ENCODE measurements around the gene HMG20B. TPM values are rescaled to one million over a fixed set of nuclear protein-coding genes. Genes with fewer than 3 reads are reported as not detected.

HMG20B gene
- total RNA-seq, 2 donors from 2014 or later: 40.0 to 52.3 TPM

DNA sequence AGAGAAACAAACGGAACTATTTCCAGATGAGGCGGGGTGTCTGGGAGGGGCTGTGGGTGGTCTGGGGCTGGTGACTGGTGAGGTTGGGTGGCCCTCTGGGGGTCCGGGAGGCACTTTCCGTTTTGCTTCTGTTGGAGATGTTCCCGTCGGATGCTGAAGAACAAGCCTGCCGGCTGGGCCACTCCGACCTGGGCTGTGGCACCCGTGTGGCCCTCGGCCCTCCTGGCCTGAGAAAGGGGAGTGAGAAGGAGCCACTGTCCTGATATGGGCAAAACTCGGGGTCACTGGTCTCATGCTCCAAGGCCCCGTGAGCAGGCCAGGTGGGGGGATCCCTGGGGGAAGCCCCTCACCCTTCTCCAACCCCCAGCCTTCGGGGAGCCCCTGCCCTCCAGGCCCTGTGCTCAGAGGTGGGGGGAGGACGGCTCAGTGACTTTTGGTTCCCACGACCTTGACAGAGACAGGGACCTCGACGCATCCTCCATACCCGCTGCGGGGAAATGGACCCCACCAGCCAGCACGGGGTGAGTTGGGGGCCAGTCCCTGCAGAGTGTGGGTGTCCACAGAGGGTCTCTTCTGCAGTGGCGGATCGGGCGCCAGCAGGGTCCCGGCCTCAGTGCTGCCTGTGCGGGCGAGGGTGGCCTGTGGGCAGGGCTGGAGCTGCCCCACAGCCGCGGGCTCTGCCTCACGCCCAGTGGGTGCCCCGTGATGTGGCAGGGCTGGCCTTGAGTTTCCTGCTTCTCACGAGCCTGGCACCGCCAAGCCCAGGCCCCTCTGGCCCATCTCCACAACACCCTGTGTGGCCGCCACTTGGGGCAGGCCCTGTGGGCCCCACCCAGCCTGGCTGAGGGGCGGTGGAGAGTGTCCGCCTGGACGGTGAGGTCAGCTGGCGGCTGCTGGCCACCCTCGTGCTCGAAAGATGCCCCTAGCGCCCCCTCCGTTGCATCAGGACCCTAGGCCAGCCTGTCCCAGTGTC, 38.3 kb downstream of the HMG20B start:
- H3K27ac Mint-ChIP-seq: no peak overlapping the region
- H3K4me3 Mint-ChIP-seq: no peak overlapping the region
- H3K9me3 Mint-ChIP-seq: no peaks in the 10 kb centered on the region
- peaks cover 5% of the 10 kb centered on the region for H3K36me3 Mint-ChIP-seq (ENCODE audit: low read depth)
- H3K4me1 Mint-ChIP-seq: no peaks in the 10 kb centered on the region
- H3K27me3 Mint-ChIP-seq: peaks cover 6% of the 10 kb centered on the region
- ATAC-seq (replicated peaks): no peak

DNA sequence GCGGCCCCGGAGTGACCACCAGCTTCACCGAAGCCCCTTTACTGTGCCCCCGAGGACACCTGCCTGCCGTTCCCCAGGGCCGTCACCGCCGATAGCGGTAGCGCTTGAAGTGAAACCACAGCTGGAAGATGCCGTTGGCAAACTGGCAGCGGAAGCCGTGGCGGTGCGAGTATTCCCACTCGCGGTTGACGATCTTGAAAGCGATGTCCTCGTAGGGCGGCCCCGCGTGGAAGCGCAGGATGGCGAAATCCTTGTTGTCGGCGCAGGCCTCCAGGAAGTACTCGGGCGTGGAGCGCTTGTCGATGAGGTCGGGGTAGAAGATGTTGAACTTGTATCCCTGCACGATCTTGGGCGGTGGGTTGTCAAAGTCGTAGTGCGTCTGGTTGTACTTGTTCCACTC, 39.1 kb downstream of the HMG20B start:
- Mint-ChIP-seq H3K36me3 (ENCODE audit: low read depth) (peaks cover 5% of the 10 kb centered on the region), H3K4me3 (no peak overlapping the region), H3K27me3 (peaks cover 6% of the 10 kb centered on the region), H3K9me3 (no peaks in the 10 kb centered on the region), H3K27ac (no peak overlapping the region), H3K4me1 (no peaks in the 10 kb centered on the region)
- ATAC-seq (replicated peaks): no peak

DNA sequence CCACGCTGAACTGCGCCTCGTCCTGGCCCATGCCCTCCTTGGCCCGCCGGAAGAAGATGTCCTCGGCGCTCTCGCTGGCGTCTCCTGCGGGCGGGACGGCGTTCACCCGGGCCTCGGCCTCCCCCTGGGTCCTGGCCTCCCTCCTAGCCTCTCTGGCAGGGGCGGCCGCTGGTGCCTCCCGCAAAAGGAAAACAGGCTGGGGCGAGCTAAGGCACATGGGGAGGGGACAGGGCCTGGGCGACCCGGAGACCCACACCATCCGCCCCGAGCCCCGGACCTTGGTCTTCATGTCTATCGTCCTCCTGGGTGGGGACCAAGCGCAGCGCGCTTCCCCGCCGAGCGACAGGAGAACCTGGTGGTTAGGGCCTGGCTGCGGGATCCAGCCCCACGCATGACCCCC, 39.6 kb downstream of the HMG20B start:
- no peak for ATAC-seq (replicated peaks)
- Mint-ChIP-seq H3K27ac (no peak overlapping the region), H3K9me3 (no peaks in the 10 kb centered on the region), H3K4me3 (no peak overlapping the region), H3K36me3 (ENCODE audit: low read depth) (peaks cover 5% of the 10 kb centered on the region), H3K4me1 (no peaks in the 10 kb centered on the region), H3K27me3 (peaks cover 6% of the 10 kb centered on the region)

DNA sequence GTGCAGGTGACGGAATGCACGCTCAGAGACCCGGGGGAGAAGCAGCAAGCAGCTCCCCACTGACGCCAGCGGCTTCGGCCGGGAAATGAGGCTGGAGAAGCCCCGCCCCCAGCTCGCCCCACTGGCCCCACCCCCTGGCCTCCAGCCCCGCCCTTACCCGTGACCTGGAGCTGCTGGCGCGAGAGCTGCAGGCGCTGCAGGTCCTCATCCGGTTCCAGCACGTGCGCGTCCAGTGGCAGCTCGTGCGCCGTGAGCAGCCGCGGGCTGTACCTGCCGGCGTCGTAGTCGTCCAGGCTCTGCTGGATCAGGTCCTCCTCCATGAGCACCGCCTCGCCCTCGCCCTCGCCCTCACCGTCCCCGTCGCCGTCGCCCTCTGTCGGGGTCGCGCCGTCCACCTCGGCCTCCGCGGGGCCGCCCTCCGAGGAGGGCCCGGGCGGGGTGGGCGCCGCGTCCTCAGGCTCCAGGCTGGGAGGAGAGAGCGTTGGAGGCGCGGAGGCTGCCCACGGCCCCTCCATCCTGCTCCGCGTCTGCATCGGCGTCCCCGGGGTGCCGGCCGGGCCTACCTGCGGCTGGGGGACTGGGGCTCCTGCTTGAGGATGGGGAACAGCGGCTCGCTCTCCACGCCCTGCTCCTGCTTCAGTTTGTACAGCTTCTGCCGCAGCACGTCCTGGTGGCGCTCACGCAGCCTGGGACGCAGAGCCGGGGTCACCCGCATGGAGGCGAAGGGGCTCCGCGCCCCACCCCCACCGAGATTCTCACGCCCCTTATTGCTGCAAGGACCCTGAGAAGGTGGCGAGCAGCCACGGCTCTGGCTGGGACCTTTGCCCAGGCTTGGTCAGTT, 40.4 kb downstream of the HMG20B start:
- Mint-ChIP-seq H3K36me3 (ENCODE audit: low read depth) (peaks cover 5% of the 10 kb centered on the region), H3K4me3 (no peak overlapping the region), H3K4me1 (no peaks in the 10 kb centered on the region), H3K9me3 (no peaks in the 10 kb centered on the region), H3K27me3 (peaks cover 2% of the 10 kb centered on the region), H3K27ac (no peak overlapping the region)
- no peak for ATAC-seq (replicated peaks)

DNA sequence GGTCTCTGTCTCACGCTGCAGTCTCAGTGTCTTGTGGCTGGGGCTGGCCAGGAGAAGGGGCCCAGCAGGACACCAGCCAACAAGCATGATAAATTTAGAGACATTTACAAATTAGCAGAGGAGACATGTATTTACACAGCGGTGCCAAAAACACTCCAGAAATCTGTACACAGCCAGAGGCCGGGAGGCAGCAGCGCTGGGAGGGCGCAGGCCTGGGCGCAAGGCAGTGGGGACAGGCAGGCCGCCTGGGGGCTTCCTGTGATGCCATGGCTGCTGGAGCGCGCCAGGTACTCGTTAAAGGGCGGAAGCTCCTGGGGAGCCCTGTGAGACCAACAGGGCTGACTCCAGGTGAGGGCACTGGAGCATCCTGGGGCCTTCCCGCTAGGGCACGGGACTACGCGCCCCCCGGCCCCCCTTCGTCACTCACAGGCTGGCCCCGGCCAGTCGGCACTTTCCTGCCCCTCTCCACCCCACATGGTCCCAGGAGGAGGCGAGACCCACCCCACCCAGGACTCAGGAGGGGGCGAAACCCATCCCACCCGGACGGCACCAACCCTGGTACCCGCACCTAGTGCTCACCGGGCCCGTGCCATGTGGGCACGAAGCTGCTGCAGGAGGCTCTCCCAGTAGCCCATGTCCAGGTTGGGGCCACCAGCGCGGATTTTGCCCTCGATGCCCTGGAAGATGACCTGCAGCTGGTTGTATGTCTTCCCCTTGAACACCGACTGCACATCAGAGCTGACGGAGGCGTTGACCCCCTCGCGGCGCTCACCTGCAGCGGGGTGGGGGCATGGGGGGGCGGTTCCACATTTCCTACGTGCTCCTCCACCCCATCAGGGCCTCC, 41.3 kb downstream of the HMG20B start:
- Mint-ChIP-seq H3K36me3 (ENCODE audit: low read depth) (peaks cover 5% of the 10 kb centered on the region), H3K4me1 (no peaks in the 10 kb centered on the region), H3K27me3 (no peaks in the 10 kb centered on the region), H3K9me3 (no peaks in the 10 kb centered on the region), H3K27ac (no peak overlapping the region), H3K4me3 (no peak overlapping the region)
- ATAC-seq (replicated peaks): no peak

DNA sequence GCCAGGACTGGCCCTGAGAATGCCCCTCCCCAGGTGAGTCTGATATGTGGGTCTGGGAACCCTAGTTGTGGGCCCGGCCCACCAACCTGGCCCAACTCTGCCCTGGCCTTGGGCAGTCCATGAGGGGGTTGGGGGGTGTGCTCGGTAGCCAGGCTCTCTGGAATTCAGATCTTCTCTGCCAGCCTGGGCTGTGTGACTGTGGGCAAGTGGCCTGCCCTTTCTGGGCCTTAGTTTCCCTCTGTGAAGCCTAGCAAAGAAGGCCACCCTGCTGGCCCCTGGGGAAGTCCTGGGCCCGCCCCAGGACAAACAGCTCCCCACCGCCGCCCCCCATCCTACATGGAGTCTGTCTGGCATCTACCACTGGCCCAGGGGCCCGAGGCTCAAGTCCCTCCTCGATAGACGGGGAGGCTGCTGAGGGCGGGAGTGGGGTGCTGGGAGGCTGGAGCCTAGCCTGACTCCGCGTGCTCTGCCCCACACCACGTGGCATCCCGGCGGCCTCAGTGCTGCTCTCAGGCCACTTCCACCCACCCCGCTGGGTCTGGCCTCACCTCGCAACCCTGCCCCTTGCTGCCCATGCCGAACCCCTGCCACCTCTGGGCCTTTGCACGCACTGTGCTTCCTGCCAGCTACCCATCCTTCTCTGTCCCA, 42.2 kb downstream of the HMG20B start:
- no peaks in the 10 kb centered on the region for H3K4me1 Mint-ChIP-seq
- H3K27ac Mint-ChIP-seq: no peak overlapping the region
- H3K27me3 Mint-ChIP-seq: no peaks in the 10 kb centered on the region
- H3K36me3 Mint-ChIP-seq (ENCODE audit: low read depth): peaks cover 5% of the 10 kb centered on the region
- H3K4me3 Mint-ChIP-seq: no peak overlapping the region
- no peaks in the 10 kb centered on the region for H3K9me3 Mint-ChIP-seq
- no peak for ATAC-seq (replicated peaks)

DNA sequence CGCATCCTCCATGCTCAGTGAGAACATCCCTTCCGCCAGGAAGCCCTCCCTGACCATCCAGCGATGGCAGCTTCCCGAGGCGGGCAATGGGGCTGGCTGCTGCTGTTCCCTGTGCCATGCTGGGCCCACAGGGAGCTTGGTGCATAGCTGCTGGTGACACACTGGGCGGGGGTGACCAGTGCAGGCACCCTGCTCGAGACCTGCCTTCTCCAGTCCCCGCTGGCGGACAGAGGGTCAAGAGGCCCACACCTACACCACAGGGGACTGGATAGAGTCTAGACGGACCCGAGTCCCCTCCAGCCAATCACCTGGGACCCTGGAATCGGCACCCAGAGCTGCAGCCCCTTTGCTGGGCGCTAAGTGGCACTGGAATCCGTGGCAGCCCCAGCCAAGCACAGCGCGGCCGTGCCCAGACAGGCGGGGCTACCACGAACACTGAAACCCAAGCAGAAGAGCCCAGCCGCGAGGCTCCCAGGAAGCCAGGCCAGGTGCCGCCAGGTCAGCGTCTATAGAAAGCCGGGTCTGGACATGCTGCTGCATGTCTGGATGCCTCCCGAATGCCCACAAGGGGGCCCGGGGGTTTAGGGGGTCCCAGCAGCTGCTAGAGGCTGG, 42.9 kb downstream of the HMG20B start:
- Mint-ChIP-seq H3K4me3 (no peak overlapping the region), H3K27me3 (no peaks in the 10 kb centered on the region), H3K27ac (no peak overlapping the region), H3K9me3 (no peaks in the 10 kb centered on the region), H3K4me1 (no peaks in the 10 kb centered on the region), H3K36me3 (ENCODE audit: low read depth) (peaks cover 5% of the 10 kb centered on the region)
- no peak for ATAC-seq (replicated peaks)

DNA sequence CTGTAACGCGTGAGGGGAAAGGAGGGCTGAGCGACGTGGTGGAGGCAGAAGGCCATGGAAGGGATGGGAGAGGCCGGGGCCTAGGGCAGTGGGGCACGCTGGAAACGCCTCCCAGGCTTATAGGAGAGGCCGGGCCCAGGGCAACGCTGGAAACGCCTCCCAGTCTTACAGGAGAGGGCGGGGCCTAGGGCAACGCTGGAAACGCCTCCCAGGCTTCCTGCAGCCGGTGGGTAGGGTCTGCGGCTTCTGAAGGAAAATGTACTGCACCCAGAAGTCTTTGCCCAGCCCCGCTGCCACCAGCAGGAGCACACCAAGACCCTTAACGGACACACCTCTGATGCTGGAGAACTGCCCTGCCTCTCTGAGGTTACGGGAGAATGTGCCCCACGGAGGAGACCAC, 44.7 kb downstream of the HMG20B start:
- peaks cover 6% of the 10 kb centered on the region for H3K36me3 Mint-ChIP-seq (ENCODE audit: low read depth)
- H3K4me1 Mint-ChIP-seq: no peaks in the 10 kb centered on the region
- no peak overlapping the region for H3K4me3 Mint-ChIP-seq
- H3K27ac Mint-ChIP-seq: peak overlapping the region; percentile 21
- H3K9me3 Mint-ChIP-seq: no peaks in the 10 kb centered on the region
- H3K27me3 Mint-ChIP-seq: no peaks in the 10 kb centered on the region
- ATAC-seq (replicated peaks): no peak

DNA sequence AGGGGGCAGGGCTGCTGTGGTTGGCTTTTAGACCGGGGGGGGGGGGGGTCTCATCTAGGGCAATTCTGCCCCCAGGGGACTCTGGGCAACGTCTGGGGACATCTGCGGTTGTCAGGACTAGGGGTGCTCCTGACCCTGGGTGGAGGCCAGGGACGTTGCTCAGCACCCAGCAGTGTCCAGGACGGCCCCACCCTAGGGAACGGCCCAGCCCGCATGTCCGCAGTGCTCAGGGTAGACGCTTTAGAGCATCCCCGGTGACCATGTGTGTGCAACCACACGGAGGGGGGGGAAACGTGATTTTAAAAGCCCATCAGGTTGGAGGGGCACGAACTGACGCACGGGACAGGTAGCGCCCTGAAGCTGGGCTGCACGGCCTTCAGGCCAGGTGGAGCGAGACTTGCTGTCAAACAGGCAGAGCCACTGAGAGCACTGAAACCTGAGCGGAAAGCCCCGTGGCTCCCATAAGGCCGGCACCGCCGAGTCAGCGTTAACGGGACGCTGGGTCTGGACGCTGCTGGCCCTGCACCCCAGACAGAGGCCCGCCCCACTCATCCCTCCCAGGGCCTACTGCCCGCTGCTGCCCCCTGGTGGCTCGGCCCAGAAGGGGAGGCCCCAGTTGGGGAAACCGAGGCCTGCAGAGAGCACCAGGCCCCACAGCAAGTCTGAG, 45.5 kb downstream of the HMG20B start:
- Mint-ChIP-seq H3K27me3 (no peaks in the 10 kb centered on the region), H3K4me3 (no peak overlapping the region), H3K9me3 (no peaks in the 10 kb centered on the region), H3K36me3 (ENCODE audit: low read depth) (peaks cover 13% of the 10 kb centered on the region), H3K4me1 (no peaks in the 10 kb centered on the region), H3K27ac (no peak overlapping the region)
- ATAC-seq (replicated peaks): peak; percentile 77

DNA sequence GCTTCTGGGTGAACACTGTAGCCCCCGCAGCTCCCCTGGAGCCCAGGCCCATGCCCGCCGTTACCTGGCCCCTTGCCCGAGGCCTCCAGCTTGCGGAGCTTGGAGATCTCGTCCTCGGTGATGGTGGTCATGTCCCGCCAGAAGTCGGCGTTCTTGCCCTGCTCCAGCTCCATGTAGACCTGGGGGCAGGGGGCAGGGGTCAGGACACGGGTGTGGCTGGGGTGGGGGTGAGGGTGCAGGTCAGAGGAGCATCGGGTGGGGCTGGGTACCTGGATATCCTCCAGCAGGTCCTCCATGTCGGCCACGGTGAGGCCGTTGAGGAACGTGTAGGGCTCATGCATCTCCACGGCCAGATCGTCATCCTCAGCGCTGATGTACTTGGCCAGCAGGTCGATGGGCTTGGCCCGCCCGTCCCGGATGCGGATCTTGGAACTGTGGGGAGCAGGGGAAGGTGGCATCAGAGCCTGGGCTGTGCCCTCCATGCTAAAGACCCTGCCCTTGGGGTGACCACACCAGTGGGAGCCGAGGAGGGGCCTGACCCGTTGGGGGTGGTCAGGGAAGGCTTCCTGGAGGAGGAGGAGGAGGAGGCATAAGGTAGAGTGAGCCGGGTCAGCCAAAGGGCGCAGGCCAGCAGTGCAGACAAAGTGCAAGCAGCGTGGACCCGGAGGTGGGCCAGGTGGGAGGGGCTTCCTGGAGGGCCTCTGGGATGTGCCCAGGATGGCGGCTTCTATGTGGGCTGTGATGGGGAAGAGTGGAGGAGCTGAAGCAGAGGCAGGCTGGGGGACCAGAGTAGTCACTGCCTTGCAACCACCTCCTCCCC, 46.3 kb downstream of the HMG20B start:
- Mint-ChIP-seq H3K36me3 (ENCODE audit: low read depth) (peaks cover 13% of the 10 kb centered on the region), H3K9me3 (no peaks in the 10 kb centered on the region), H3K4me1 (peaks cover under 1% of the 10 kb centered on the region), H3K27ac (no peak overlapping the region), H3K4me3 (no peak overlapping the region), H3K27me3 (no peaks in the 10 kb centered on the region)
- no peak for ATAC-seq (replicated peaks)

DNA sequence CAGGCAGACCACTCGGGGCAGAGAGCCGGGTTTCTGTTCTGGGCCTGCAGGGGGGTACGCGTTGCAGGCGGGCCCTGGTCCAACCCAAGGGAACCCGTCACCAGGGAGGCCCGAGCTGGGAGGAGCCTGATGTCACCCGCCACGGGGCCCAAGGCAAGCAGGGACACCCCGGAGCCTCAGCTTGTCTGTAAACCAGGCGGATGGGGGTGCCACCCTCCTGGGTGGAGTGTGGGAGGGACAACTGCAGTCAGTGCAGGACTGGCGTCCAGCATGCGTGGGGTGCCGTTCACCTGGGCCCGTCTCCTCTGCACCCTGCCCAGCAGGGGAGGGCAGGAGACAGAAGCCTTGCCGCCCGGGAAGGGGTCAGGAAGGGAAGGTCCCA, 46.9 kb downstream of the HMG20B start:
- no peak for ATAC-seq (replicated peaks)
- peaks cover 6% of the 10 kb centered on the region for H3K4me1 Mint-ChIP-seq
- no peaks in the 10 kb centered on the region for H3K9me3 Mint-ChIP-seq
- H3K36me3 Mint-ChIP-seq (ENCODE audit: low read depth): peaks cover 13% of the 10 kb centered on the region
- no peak overlapping the region for H3K4me3 Mint-ChIP-seq
- H3K27me3 Mint-ChIP-seq: no peaks in the 10 kb centered on the region
- no peak overlapping the region for H3K27ac Mint-ChIP-seq

DNA sequence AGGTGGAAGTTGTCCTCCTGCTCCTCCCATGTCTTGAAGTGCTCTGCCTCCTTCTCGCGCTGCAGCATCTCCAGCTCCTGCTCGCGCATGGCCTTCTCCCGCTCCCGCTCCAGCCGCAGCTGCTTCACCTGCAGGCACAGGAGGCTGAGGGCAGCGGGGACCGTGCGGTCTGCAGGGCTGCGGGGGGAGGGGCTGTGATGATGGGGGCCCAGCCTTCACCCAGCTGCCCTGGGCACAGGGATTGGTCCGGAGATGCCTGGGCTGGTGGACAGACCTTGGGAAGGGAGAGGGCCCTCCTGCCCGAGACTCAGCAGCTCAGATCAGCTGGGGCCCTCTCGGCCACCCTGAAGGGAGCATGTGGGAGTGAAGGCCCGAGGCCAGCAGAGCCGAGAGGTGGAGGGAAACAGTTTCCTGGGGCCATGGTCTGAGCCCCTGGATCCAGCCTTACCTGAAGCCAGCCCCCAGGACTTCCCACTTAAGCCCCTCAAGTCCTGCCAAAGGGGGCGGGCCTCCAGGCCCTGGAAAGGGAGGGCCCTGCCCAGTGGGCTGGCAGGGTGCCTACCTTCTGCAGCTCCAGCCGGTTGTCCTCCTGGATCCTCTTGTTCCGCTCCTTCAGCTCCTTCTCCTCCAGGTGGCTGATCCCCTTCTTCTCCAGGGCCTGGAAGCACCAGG, 47.5 kb downstream of the HMG20B start:
- Mint-ChIP-seq H3K36me3 (ENCODE audit: low read depth) (peaks cover 13% of the 10 kb centered on the region), H3K9me3 (no peaks in the 10 kb centered on the region), H3K4me1 (peaks cover 6% of the 10 kb centered on the region), H3K4me3 (no peak overlapping the region), H3K27me3 (no peaks in the 10 kb centered on the region), H3K27ac (no peak overlapping the region)
- no peak for ATAC-seq (replicated peaks)
